H1 (cell line): ENCODE data around the gene RRAS2. TPM values are rescaled to one million over a fixed set of nuclear protein-coding genes. Genes with fewer than 3 reads are reported as not detected.
A peak's percentile ranks its signal among the peaks of the same experiment; 100 is the strongest.

ENCODE experiments used
- CTCF ChIA-PET: fragments of 300-600 bp; sonication (Branson Sonifier 250); formaldehyde crosslinking; loops from one replicate; lab custom pipeline; 2021; ENCODE audit not compliant: partially characterized antibody; lab: Charles Lee
- POLR2A ChIA-PET: fragments of 300-600 bp; sonication (Branson Sonifier 250); formaldehyde crosslinking; loops from one replicate; lab custom pipeline; 2021; ENCODE audit warnings: inconsistent platforms; ENCODE audit not compliant: partially characterized antibody; lab: Charles Lee
- DNase-seq, 2 experiments: peaks; one replicate each; pipeline versions ENCODE4 v3.0.0 to v3.0.0-alpha.2; 2010 to 2022; ENCODE audit warnings: low spot score in 2 of 2, low read depth in 1 of 2, mixed read lengths in 1 of 2
- FAIRE-seq: peaks from 2 replicates; lab custom pipeline; 2011; peaks lifted over from hg19 to GRCh38; lab: Jason Lieb, UNC
- H2AFZ ChIP-seq: 2 replicates; pipeline ENCODE4 v1.8.1; 2012; ENCODE audit warnings: low read length, inconsistent platforms
- H2AK5ac ChIP-seq: 2 replicates; pipeline ENCODE4 v1.6.1; 2013; ENCODE audit warnings: low read depth, low read length
- H2BK120ac ChIP-seq: replicated peaks from 2 replicates; pipeline ENCODE3; 2013; ENCODE audit warnings: low read depth, low read length, inconsistent platforms
- H2BK12ac ChIP-seq: 2 replicates; pipeline ENCODE4 v1.6.1; 2013; ENCODE audit warnings: low read depth, low read length
- H2BK15ac ChIP-seq: 2 replicates; pipeline ENCODE4 v1.6.1; 2013; ENCODE audit warnings: low read length
- H2BK20ac ChIP-seq: 2 replicates; pipeline ENCODE4 v1.6.1; 2013; ENCODE audit warnings: low read length
- H2BK5ac ChIP-seq: 2 replicates; pipeline ENCODE4 v1.6.1; 2013; ENCODE audit warnings: low read depth, low read length
- H3K14ac ChIP-seq: 2 replicates; pipeline ENCODE4 v1.6.1; 2013; ENCODE audit warnings: inconsistent platforms; ENCODE audit not compliant: insufficient read length
- H3K18ac ChIP-seq: 2 replicates; pipeline ENCODE4 v1.6.1; 2013; ENCODE audit warnings: low read length; ENCODE audit errors: extremely low read depth
- H3K23ac ChIP-seq: 2 replicates; pipeline ENCODE4 v1.6.1; 2013; ENCODE audit warnings: inconsistent platforms; ENCODE audit not compliant: insufficient read length
- H3K23me2 ChIP-seq: 2 replicates; pipeline ENCODE4 v1.6.1; 2013; ENCODE audit warnings: low read depth, low read length
- H3K27ac ChIP-seq: 2 replicates; pipeline ENCODE4 v1.6.1; 2011; ENCODE audit warnings: low read depth, low read length, inconsistent platforms
- H3K27me3 ChIP-seq, 4 experiments: replicated peaks in 1 of 4; 1 replicate in 1 of 4; 2 replicates in 3 of 4; pipeline versions ENCODE4 v1.6.1 to v1.8.1; 2011 to 2013; ENCODE audit warnings: low read length in 3 of 4, mild to moderate bottlenecking in 3 of 4, inconsistent platforms in 2 of 4, mixed read lengths in 2 of 4, moderate library complexity in 1 of 4; ENCODE audit not compliant: control insufficient read depth in 3 of 4, insufficient read depth in 3 of 4; ENCODE audit errors: extremely low read depth in 1 of 4
- H3K36me3 ChIP-seq, 4 experiments: 2 replicates each; pipeline versions ENCODE4 v1.6.1 to v1.8.1; 2011 to 2013; ENCODE audit warnings: mild to moderate bottlenecking in 4 of 4, low read length in 3 of 4, moderate library complexity in 2 of 4, control low read depth in 1 of 4, inconsistent platforms in 1 of 4; ENCODE audit not compliant: insufficient read depth in 4 of 4, control insufficient read depth in 2 of 4
- H3K4ac ChIP-seq: replicated peaks from 2 replicates; pipeline ENCODE3; 2013; ENCODE audit warnings: low read length, low read depth, mixed read lengths, inconsistent platforms; ENCODE audit not compliant: insufficient read length
- H3K4me1 ChIP-seq, 4 experiments: replicated peaks in 1 of 4; 1 replicate in 1 of 4; 2 replicates in 3 of 4; pipeline versions ENCODE4 v1.6.1 to v1.8.1; 2011 to 2013; ENCODE audit warnings: low read length in 3 of 4, inconsistent platforms in 2 of 4, mixed read lengths in 1 of 4; ENCODE audit not compliant: insufficient read depth in 4 of 4, control insufficient read depth in 3 of 4
- H3K4me2 ChIP-seq, 2 experiments: 2 replicates each; pipeline versions ENCODE4 v1.6.1 to v1.8.1; 2011 to 2013; ENCODE audit warnings: low read depth in 2 of 2, low read length in 2 of 2, control low read depth in 1 of 2, inconsistent platforms in 1 of 2, mild to moderate bottlenecking in 1 of 2; ENCODE audit not compliant: insufficient read depth in 1 of 2
- H3K4me3 ChIP-seq, 4 experiments: fragments of 200-600, 300-600 bp in 1 of 4; sonication (generic), shearing (Covaris generic), sonication (Bioruptor Twin) in 1 of 4; 2 replicates each; pipeline versions ENCODE4 v1.5.1 to v1.8.1; 2011 to 2016; ENCODE audit warnings: low read length in 4 of 4, low read depth in 3 of 4, control low read depth in 2 of 4, inconsistent platforms in 2 of 4, mild to moderate bottlenecking in 2 of 4, mixed read lengths in 1 of 4, moderate library complexity in 1 of 4; ENCODE audit not compliant: insufficient read depth in 2 of 4; ENCODE audit errors: extremely low read depth in 1 of 4
- H3K56ac ChIP-seq: replicated peaks from 2 replicates; pipeline ENCODE3; 2013; ENCODE audit warnings: low read depth, mild to moderate bottlenecking, mixed read lengths, low read length, inconsistent platforms; ENCODE audit not compliant: insufficient read length
- H3K79me1 ChIP-seq: 2 replicates; pipeline ENCODE4 v1.6.1; 2013; ENCODE audit warnings: low read depth, low read length, control low read depth
- H3K79me2 ChIP-seq, 2 experiments: 2 replicates each; pipeline versions ENCODE4 v1.6.1 to v1.8.1; 2012 to 2013; ENCODE audit warnings: low read length in 2 of 2, mild to moderate bottlenecking in 2 of 2, inconsistent platforms in 1 of 2; ENCODE audit not compliant: insufficient read depth in 2 of 2, control insufficient read depth in 1 of 2
- H3K9ac ChIP-seq, 4 experiments: replicated peaks in 1 of 4; 1 replicate in 1 of 4; 2 replicates in 3 of 4; pipeline versions ENCODE4 v1.6.1 to v1.8.1; 2011 to 2013; ENCODE audit warnings: low read depth in 3 of 4, low read length in 3 of 4, control low read depth in 2 of 4, mild to moderate bottlenecking in 2 of 4, moderate library complexity in 2 of 4, inconsistent platforms in 1 of 4; ENCODE audit errors: extremely low read depth in 1 of 4
- H3K9me3 ChIP-seq, 2 experiments: 2 replicates each; pipeline versions ENCODE4 v1.6.1 to v1.8.1; 2012 to 2013; ENCODE audit warnings: mild to moderate bottlenecking in 2 of 2, moderate library complexity in 2 of 2, control low read depth in 1 of 2, inconsistent platforms in 1 of 2, low read depth in 1 of 2, low read length in 1 of 2, mixed read lengths in 1 of 2; ENCODE audit not compliant: insufficient read depth in 2 of 2
- H4K20me1 ChIP-seq, 2 experiments: replicated peaks in 1 of 2; 2 replicates each; pipeline versions ENCODE3 to v1.8.1; 2011 to 2013; ENCODE audit warnings: inconsistent platforms in 2 of 2, low read length in 2 of 2, mild to moderate bottlenecking in 1 of 2; ENCODE audit not compliant: insufficient read depth in 2 of 2, control insufficient read depth in 1 of 2
- H4K5ac ChIP-seq: 2 replicates; pipeline ENCODE4 v1.6.1; 2013; ENCODE audit warnings: low read length, low read depth, mixed read lengths, inconsistent platforms; ENCODE audit not compliant: insufficient read length
- H4K8ac ChIP-seq: 2 replicates; pipeline ENCODE4 v1.8.0; 2013; ENCODE audit warnings: mild to moderate bottlenecking, moderate library complexity, low read length, inconsistent platforms; ENCODE audit not compliant: insufficient read depth; ENCODE audit errors: extremely low read depth
- H4K91ac ChIP-seq: replicated peaks from 2 replicates; pipeline ENCODE3; 2013; ENCODE audit warnings: low read length, mixed read lengths, inconsistent platforms; ENCODE audit not compliant: insufficient read length
- JUND ChIP-seq: IDR thresholded peaks from 2 replicates; pipeline ENCODE4 v1.6.1; 2011; ENCODE audit warnings: mild to moderate bottlenecking, improper control_type of control experiment, low read length
- NANOG ChIP-seq: IDR thresholded peaks from 2 replicates; pipeline ENCODE4 v1.6.1; 2011; ENCODE audit warnings: low read length, low read depth, mild to moderate bottlenecking, inconsistent platforms; ENCODE audit not compliant: insufficient read depth, poor library complexity, severe bottlenecking
- POLR2AphosphoS5 ChIP-seq: IDR thresholded peaks from 2 replicates; pipeline ENCODE4 v1.6.1; 2011; ENCODE audit warnings: low read depth, low read length
- SIN3A ChIP-seq, 2 experiments: IDR thresholded peaks in 1 of 2; conservative IDR thresholded peaks in 1 of 2; 2 replicates each; pipeline ENCODE4 v1.6.1; 2011 to 2012; ENCODE audit warnings: low read length in 2 of 2, improper control_type of control experiment in 1 of 2, low read depth in 1 of 2, mild to moderate bottlenecking in 1 of 2
- WGBS, 2 experiments: shearing (Covaris generic) in 1 of 2; methylation state at CpG; one replicate each; pipeline versions ENCODE4 v1.1.6 to v1.1.7; 2013 to 2015; ENCODE audit warnings: low lambda C conversion rate in 2 of 2, mixed read lengths in 2 of 2, inconsistent platforms in 1 of 2, low coverage in 1 of 2, missing lambda C conversion rate in 1 of 2; ENCODE audit not compliant: insufficient replicate concordance in 2 of 2, insufficient coverage in 1 of 2, insufficient read length in 1 of 2; ENCODE audit errors: extremely low coverage in 1 of 2, missing lambda C conversion rate in 1 of 2; 5-methylcytosine and 5-hydroxymethylcytosine counted together
- polyA plus RNA-seq, 7 experiments: library from polyadenylated mRNA; depleted of rRNA in 3 of 7; stranded (reverse) in 5 of 7; unstranded in 2 of 7; fragments of >200 nt in 5 of 7; fragments of 200-250 nt in 2 of 7; gene quantifications; 1 replicate in 5 of 7; 2 replicates in 1 of 7; 4 replicates in 1 of 7; pipeline versions ENCODE4 v1.2.1 to v1.2.3, GENCODE V29; 2011 to 2013; ENCODE audit warnings: missing spikeins in 2 of 7, mixed read lengths in 2 of 7
- total RNA-seq: library from RNA; stranded (reverse); fragmentation: NEBNext Ultra II Directional; extraction: Animal tissue kit (Norgen Biotek cat#: 25700); gene quantifications from 2 replicates; pipeline ENCODE4 v1.2.1, GENCODE V29; 2021
- TF ChIP-seq, protein P1 (sequence below), 3 experiments: IDR thresholded peaks; 1 replicate in 2 of 3; 2 replicates in 1 of 3; pipeline versions ENCODE4 v1.5.1 to v1.6.1; 2011; ENCODE audit warnings: low read length in 3 of 3, mild to moderate bottlenecking in 3 of 3, inconsistent platforms in 2 of 3, low read depth in 1 of 3, moderate library complexity in 1 of 3; ENCODE audit not compliant: insufficient read depth in 1 of 3; ENCODE audit errors: control extremely low read depth in 1 of 3
- TF ChIP-seq, protein P2 (sequence below): IDR thresholded peaks from 2 replicates; pipeline ENCODE4 v1.6.1; 2012; ENCODE audit warnings: inconsistent platforms
- TF ChIP-seq, protein P3 (sequence below): IDR thresholded peaks from 2 replicates; pipeline ENCODE4 v1.6.1; 2012; ENCODE audit warnings: inconsistent platforms

RRAS2 gene
- total and polyA plus RNA-seq, 2 of the 8 experiments (the other 6 are each of a cell fraction or from before 2014, with no cell fraction given), result 72.3 to 234 TPM

DNA sequence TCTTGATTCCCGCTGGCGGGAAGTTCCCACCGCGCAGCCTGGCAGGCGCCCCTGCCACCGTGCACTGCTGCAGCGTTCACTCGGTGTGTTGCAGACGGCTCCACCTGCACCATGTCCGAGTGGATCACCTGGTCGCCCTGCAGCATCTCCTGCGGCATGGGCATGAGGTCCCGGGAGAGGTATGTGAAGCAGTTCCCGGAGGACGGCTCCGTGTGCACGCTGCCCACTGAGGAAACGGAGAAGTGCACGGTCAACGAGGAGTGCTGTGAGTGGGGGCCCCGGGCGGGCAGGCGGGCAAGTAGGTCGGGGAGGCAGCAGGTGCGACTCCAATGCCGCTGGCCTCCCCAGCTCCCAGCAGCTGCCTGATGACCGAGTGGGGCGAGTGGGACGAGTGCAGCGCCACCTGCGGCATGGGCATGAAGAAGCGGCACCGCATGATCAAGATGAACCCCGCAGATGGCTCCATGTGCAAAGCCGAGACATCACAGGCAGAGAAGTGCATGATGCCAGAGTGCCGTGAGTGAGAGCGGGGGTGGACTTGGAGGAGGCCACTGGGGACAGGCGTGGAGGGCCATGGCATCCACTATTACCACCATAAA, 99.7 kb downstream of the RRAS2 start:
- Histone ChIP-seq H4K91ac (no peak overlapping the region), H3K79me1 (no peaks in the 10 kb centered on the region), H2BK15ac (no peak overlapping the region), H2BK12ac (no peak overlapping the region), H4K8ac (peak overlapping the region; percentile 26; the same call in 1 of the 2 replicates), H2BK20ac (no peak overlapping the region), H2AFZ (no peak overlapping the region), H3K23ac (no peak overlapping the region), H3K4me1 (no peaks in the 10 kb centered on the region; a peak in 1 of 7 replicates), H3K9ac (no peak overlapping the region), H2BK120ac (no peak overlapping the region), H3K23me2 (no peaks in the 10 kb centered on the region), H4K5ac (no peak overlapping the region), H3K4ac (no peak overlapping the region), H4K20me1 (no peaks in the 10 kb centered on the region), H2AK5ac (no peak overlapping the region), H3K79me2 (no peaks in the 10 kb centered on the region), H3K14ac (no peak overlapping the region), H3K27me3 (no peaks in the 10 kb centered on the region), H3K4me3 (no peak overlapping the region), H2BK5ac (no peak overlapping the region), H3K27ac (no peak overlapping the region), H3K18ac (no peak overlapping the region), H3K4me2 (no peak overlapping the region), H3K9me3 (peaks cover 4 to 12% of the 10 kb centered on the region in 2 experiments; a peak in 3 of 4 replicates), H3K36me3 (no peaks in the 10 kb centered on the region), H3K56ac (no peak overlapping the region)
- FAIRE-seq (no peak), DNase-seq (peak in 1 of 2 experiments; percentile 57)
- ChIA-PET POLR2A (interaction anchor here (1.1 kb wide), 1 partner anchor 9 kb away, joined by 4 read pairs; no protein-coding TSS in a partner anchor), CTCF (interaction anchor here (0.7 to 2.2 kb wide), 8 partner anchors 8 to 334 kb away, joined by 3 to 12 read pairs (median 3); no protein-coding TSS in a partner anchor)
- 90% methylated on average over 37 of the region's 38 CpGs; no CpG with 5 or more reads in 1 of the 2 experiments for WGBS, 2 experiments
- no peak for TF ChIP-seq SIN3A (conservative IDR thresholded peaks at IDR 0.05 in 1 of 2, IDR thresholded peaks at IDR 0.05 in 1 of 2; ENCODE audit: low read depth in 1 of 2, low read length in 2 of 2)
- TF ChIP-seq, protein P1, sequence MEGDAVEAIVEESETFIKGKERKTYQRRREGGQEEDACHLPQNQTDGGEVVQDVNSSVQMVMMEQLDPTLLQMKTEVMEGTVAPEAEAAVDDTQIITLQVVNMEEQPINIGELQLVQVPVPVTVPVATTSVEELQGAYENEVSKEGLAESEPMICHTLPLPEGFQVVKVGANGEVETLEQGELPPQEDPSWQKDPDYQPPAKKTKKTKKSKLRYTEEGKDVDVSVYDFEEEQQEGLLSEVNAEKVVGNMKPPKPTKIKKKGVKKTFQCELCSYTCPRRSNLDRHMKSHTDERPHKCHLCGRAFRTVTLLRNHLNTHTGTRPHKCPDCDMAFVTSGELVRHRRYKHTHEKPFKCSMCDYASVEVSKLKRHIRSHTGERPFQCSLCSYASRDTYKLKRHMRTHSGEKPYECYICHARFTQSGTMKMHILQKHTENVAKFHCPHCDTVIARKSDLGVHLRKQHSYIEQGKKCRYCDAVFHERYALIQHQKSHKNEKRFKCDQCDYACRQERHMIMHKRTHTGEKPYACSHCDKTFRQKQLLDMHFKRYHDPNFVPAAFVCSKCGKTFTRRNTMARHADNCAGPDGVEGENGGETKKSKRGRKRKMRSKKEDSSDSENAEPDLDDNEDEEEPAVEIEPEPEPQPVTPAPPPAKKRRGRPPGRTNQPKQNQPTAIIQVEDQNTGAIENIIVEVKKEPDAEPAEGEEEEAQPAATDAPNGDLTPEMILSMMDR (IDR thresholded peaks at IDR 0.05; ENCODE audit: control extremely low read depth in 1 of 3, insufficient read depth in 1 of 3, low read depth in 1 of 3, low read length in 3 of 3), result peak in 2 of 3 experiments; percentile 36 to 39; a peak in 2 of 4 replicates
- no peak for TF ChIP-seq JUND
- TF ChIP-seq NANOG, result no peak
- TF ChIP-seq POLR2AphosphoS5, result 0 out of 2 replicates have a peak, but pooled peaks have one; percentile 11
- TF ChIP-seq, protein P2, sequence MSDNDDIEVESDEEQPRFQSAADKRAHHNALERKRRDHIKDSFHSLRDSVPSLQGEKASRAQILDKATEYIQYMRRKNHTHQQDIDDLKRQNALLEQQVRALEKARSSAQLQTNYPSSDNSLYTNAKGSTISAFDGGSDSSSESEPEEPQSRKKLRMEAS, result peak; percentile 72
- TF ChIP-seq, protein P3, sequence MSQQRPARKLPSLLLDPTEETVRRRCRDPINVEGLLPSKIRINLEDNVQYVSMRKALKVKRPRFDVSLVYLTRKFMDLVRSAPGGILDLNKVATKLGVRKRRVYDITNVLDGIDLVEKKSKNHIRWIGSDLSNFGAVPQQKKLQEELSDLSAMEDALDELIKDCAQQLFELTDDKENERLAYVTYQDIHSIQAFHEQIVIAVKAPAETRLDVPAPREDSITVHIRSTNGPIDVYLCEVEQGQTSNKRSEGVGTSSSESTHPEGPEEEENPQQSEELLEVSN, result peak; percentile 35; the same call in 1 of the 2 replicates
